ENCODE results near the gene MNX1. TPM values are rescaled to one million over a fixed set of nuclear protein-coding genes. Genes with fewer than 3 reads are reported as not detected.

The MNX1 gene
- total and polyA plus RNA-seq, 2 of the 4 experiments (the other 2 are of a cell fraction) = not detected

GRCh38 chr7:156964971-156965370 lies 45.5 kb downstream of the MNX1 start:
- intact Hi-C loops (cut with micrococcal nuclease) = loop anchor here (10.0 kb wide), 1 partner anchor 410 kb away; no protein-coding TSS in a partner anchor
- no peak overlapping the region for H4K8ac ChIP-seq (ENCODE audit: low read depth in 2 of 2, low read length in 2 of 2)
- H2BK5ac ChIP-seq (ENCODE audit: low read depth, low read length, poor library complexity, severe bottlenecking) = no peak overlapping the region
- H3K4me2 ChIP-seq (ENCODE audit: low read depth, low read length) = no peak overlapping the region
- CTCF ChIA-PET = interaction anchor here (0.9 kb wide), 1 partner anchor 16 kb away, joined by 3 read pairs; no protein-coding TSS in a partner anchor
- dilution Hi-C loops (cut with HindIII; ENCODE audit: low sequenced_read_pairs, unreplicated experiment) = no loop called here
- H3K9ac ChIP-seq (ENCODE audit: low read depth, low read length) = no peak overlapping the region
- H2AK9ac ChIP-seq (replicated peaks; ENCODE audit: low read depth, low read length, poor library complexity) = no peak overlapping the region
- H2AFZ ChIP-seq (replicated peaks; ENCODE audit: low read length, poor library complexity) = no peak overlapping the region
- TF ChIP-seq RCOR1 (IDR thresholded peaks at IDR 0.05; ENCODE audit: insufficient replicate concordance, low read length) (no peak), MAFK (IDR thresholded peaks at IDR 0.05; ENCODE audit: low read depth, low read length) (no peak), MAZ (IDR thresholded peaks at IDR 0.05; ENCODE audit: borderline replicate concordance, low read depth, low read length) (no peak), CEBPB (IDR thresholded peaks at IDR 0.05; ENCODE audit: low read depth, low read length) (no peak), CTCF (conservative IDR thresholded peaks at IDR 0.05; ENCODE audit: low read depth, low read length) (no peak), NFE2L2 (IDR thresholded peaks at IDR 0.05; ENCODE audit: low read depth, low read length) (no peak), MXI1 (IDR thresholded peaks at IDR 0.05; ENCODE audit: borderline replicate concordance, low read depth, low read length) (no peak), FOS (IDR thresholded peaks at IDR 0.05; ENCODE audit: low read depth, low read length) (no peak), CHD1 (IDR thresholded peaks at IDR 0.05; ENCODE audit: low read depth, low read length) (no peak)
- no peak for ATAC-seq (ENCODE audit: low read depth)
- H3K4ac ChIP-seq (ENCODE audit: low read depth, low read length) = no peak overlapping the region
- peaks cover 3 to 19% of the 10 kb centered on the region in 2 experiments; a peak in 3 of 4 replicates for H3K79me1 ChIP-seq (ENCODE audit: low read depth in 1 of 2, low read length in 2 of 2)
- peaks cover 10% of the 10 kb centered on the region for H4K20me1 ChIP-seq (ENCODE audit: insufficient read depth, low read length)
- H3K18ac ChIP-seq (ENCODE audit: low read depth, low read length) = no peak overlapping the region
- no peak overlapping the region for H2BK15ac ChIP-seq (ENCODE audit: low read depth, low read length)
- H4K91ac ChIP-seq (ENCODE audit: insufficient read depth, low read depth, low read length) = no peak overlapping the region
- H3K36me3 ChIP-seq (ENCODE audit: control insufficient read depth, insufficient read depth, low read length) = peaks cover 69% of the 10 kb centered on the region
- H3K9me1 ChIP-seq (ENCODE audit: insufficient read depth, low read length) = no peaks in the 10 kb centered on the region
- H3K27me3 ChIP-seq (ENCODE audit: control insufficient read depth, insufficient read depth, low read length) = no peaks in the 10 kb centered on the region
- H3K27ac ChIP-seq (ENCODE audit: insufficient read depth, low read length) = no peak overlapping the region
- BruUV-seq (replicated peaks) = no TSS peak
- 90% methylated on average over 1 of the region's 11 CpGs; no CpG with 5 or more reads in 1 of the 2 experiments for WGBS, 2 experiments (ENCODE audit: extremely low coverage in 2 of 2, insufficient read length in 1 of 2)
- H3K23ac ChIP-seq (ENCODE audit: low read depth, low read length) = no peak overlapping the region
- H3K56ac ChIP-seq (ENCODE audit: extremely low read depth, insufficient read depth, low read length) = no peak overlapping the region
- in situ Hi-C loops (cut with MboI; ENCODE audit: low sequenced_read_pairs) = loop anchor here (25.0 kb wide), 3 partner anchors 172 to 422 kb away; partner anchors contain the start of gene UBE3C
- no peaks in the 10 kb centered on the region for H3K9me3 ChIP-seq (ENCODE audit: control insufficient read depth, insufficient read depth, low read length)
- DNase-seq = no peak
- no peak overlapping the region for H2BK20ac ChIP-seq (ENCODE audit: low read depth, low read length)
- no peak overlapping the region for H3K4me3 ChIP-seq (ENCODE audit: insufficient read depth, low read depth, low read length)
- no peak overlapping the region for H4K5ac ChIP-seq (ENCODE audit: low read depth, low read length)
- no peak overlapping the region for H2BK120ac ChIP-seq (ENCODE audit: low read depth, low read length)
- no peak overlapping the region for H3K14ac ChIP-seq (replicated peaks; ENCODE audit: low read depth, low read length)
- H2AK5ac ChIP-seq (ENCODE audit: low read depth, low read length) = no peak overlapping the region
- POLR2A ChIA-PET (ENCODE audit: unreplicated experiment) = no interaction called here
- no peaks in the 10 kb centered on the region for H3K4me1 ChIP-seq (ENCODE audit: control insufficient read depth, insufficient read depth, low read length)

Data from IMR-90 (cell line).